Embryonic facial prominence (tissue), 1 donor: Measurements from ENCODE around the gene PLA2R1.
"Not testable (repeated sequence)": the region's sequence is repeated elsewhere in the genome, so short reads cannot be mapped to it uniquely, and the experiment has no call there.

Experiments
- DNase-seq: peaks from one replicate; pipeline ENCODE4 v3.0.0-alpha.2; 2016; ENCODE audit errors: extremely low spot score

Gene PLA2R1

GRCh38 chr2:159982842-159983785 lies 79.3 kb downstream of the PLA2R1 start:
- no peak for DNase-seq

GRCh38 chr2:159982270-159982669 lies 80.1 kb downstream of the PLA2R1 start:
- no peak for DNase-seq

DNA sequence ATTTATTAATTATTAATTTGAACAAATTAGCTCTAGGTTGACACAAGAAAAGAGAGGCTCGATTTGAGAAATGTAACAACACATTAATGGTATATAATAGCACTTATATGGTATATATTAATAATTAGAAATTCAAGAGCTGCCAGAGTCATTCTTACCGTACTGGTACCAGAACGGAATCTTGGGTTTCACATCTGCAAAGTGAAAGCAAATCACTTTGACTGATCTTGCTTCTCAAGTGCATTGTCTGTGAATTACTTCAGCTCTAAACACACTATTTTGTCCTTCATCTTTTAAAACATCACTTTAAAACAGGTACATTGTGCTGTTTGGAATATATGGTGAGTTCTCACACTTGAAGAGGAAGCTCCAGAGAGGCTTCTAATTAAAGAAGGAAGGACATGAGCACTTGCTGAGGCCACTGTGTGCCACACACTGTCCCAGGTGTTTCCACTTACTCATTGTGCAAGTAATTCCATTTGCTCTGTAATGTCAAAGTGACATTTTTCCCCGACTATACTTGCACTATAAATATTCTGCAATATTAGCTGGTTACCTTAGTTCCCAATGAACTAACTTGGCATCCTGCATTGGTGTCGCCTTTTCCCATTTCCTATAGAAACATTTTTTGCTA lies 85.8 kb downstream of the PLA2R1 start:
- no peak for DNase-seq

- no peak for DNase-seq
Measured at GRCh38 chr2:159973325-159973724, 89.1 kb downstream of the PLA2R1 start.

- no peak for DNase-seq
Measured at GRCh38 chr2:159971365-159972152, 90.9 kb downstream of the PLA2R1 start.

DNA sequence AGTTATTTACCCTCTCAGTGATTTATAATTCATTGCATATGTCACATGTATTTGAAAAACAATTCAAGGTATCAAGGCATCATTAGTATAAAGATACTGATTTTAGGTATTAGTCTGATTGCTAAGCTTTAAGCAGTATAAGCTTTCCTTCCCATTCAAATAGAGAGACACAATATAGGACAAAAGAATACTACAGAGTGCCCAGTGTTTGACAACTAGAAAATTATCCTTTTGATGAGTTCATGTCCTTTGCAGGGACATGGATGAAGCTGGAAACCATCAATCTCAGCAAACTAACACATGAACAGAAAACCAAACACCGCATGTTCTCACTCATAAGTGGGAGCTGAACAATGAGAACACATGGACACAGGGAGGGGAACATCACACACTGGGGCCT lies 91.9 kb downstream of the PLA2R1 start:
- not testable (repeated sequence) for DNase-seq

DNA sequence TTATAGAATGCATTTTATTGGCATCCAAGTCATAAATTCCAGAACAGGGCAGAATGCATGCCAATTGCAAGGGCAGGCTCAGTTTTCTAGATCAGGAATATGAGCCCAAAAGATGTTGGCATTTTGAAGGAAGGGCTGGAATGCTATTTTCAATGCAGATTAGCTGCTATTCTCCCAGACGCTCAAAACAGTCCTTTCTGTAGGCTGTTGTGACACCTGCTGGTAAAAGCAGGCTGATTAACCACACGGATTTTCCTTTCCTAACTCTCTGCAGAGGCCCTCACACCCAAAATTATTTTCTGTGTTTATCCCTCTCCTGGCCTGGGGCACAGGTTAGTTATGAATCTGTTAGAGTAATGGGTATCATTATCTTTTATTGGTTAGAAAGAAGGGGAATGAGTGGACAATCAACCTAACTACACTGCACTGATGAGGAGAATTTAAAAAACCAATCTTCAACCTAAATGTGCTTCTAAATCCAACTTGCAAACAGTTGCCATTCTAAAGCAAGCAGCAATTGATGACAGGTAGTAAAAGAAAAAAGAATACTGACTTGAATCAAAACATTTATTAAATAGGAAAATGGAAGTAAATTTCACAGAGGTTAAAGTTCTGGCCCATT lies 94.0 kb downstream of the PLA2R1 start:
- DNase-seq = peak; percentile 51

GRCh38 chr2:159963700-159964099 lies 98.7 kb downstream of the PLA2R1 start:
- no peak for DNase-seq

GRCh38 chr2:159962513-159962912 lies 99.9 kb downstream of the PLA2R1 start:
- not testable (repeated sequence) for DNase-seq

DNA sequence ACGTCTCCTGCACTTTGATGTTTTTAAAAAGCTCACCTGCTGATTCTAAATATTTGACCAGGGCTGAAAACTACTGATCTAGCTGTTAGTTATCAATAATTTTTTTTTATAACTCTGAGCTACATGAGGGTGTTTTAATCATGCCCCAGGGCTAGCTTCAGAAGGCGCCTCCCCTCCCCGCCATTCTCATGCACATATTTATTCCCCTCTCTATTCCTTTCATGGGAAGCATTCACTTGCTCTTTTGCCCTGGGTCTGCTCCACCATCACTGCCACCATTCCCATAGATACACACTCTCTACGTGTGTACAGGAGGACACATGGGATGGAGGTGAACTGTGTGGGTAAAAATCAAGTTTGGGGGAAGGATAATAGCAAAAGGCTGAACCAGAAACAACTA lies 101.0 kb downstream of the PLA2R1 start:
- DNase-seq = no peak

GRCh38 chr2:159961037-159961436 lies 101.4 kb downstream of the PLA2R1 start:
- DNase-seq = no peak

GRCh38 chr2:159960414-159960813 lies 102.0 kb downstream of the PLA2R1 start:
- no peak for DNase-seq

- DNase-seq = no peak
Measured at GRCh38 chr2:159959136-159959535, 103.3 kb downstream of the PLA2R1 start.

DNA sequence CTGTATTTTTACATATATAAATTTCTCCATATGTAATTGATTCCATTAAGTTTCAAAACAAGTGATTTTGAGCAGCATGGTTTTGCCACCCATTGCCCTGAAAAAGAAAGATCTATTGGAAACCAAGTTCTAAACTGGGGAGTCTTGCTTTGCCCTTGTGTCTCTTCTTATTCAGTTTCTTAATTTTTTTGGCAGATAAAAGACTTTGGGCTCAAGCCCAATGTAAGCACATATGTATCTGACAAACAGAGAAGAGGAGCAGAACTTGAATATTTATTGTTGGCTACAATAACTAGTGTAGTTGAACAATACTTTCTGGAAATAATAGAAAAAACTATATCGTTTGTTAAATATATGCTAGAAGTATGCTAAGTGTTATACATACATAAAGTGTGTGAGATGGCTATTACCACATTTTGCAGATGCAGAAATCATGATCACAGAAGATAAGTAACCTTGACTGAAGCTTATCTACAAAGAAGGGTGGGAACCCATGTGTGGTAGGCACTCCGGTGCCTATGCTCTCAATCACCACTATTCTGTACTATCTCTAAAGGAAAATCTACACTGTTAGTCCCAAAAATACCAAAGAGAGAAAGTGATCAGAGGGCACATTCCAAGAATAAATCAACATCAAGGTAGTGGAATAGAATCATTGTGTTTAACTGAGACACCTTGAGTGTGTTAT lies 109.1 kb downstream of the PLA2R1 start:
- DNase-seq = no peak

GRCh38 chr2:159946326-159946999 lies 116.0 kb downstream of the PLA2R1 start:
- peak; percentile 62 for DNase-seq

- DNase-seq = no peak
Measured at GRCh38 chr2:159944874-159945273, 117.5 kb downstream of the PLA2R1 start.

GRCh38 chr2:159942146-159942545 lies 120.3 kb downstream of the PLA2R1 start:
- DNase-seq = no peak

DNA sequence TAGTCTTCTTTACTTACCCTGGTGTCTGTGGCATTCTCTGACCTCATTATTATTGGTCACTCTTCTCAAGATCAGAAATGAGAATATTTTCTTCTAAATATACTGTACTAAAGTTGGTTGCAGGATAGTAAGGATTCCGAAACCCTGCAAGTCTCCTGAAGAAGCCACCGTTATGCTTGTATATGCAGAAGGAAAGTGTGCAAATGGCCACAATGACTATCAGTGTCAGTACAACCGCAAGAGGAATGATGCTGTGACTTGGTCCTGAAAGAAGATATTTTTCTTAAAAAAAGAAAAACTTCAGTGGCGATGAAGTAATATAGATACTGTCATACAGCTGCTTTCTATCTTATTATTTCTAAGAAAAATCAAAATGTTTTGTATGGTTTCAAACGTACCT lies 120.7 kb downstream of the PLA2R1 start:
- no peak for DNase-seq

DNA sequence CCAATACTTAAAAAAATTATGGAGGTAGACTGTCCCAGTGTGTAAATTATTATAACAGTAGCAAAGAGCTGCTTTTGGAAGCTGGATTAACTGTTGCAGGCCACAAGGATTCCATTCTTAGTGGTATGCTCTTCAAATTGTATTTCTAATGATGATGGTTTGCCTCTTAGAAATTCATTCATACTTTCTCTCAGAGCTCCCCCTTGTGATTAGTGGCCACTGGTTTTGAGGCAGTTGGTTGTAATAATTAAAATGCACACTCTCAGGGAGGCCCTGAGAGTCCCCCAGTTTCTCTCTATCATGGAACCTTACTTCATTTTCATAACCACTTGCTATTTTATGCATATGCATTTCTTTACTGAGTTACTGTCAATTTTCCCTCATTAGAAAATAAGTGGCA lies 122.5 kb downstream of the PLA2R1 start:
- DNase-seq = no peak

DNA sequence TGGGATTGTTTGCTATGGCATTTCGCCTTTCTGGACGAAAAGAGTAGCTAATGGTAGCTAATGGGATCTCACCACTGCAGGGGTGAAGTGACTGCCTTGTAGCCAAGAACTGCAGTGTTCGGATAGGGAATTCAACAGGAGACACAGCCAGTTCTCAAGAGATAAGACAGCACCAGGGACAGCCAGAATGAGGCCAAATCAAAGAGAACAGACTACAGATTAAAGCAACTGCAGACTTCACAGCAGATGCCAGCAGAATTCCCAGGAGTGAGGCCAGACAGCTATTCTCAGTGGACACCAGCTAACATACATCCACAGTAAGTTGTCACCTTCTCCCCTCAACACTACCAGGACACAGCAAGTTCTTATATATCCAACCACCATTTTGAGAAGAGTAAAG lies 124.0 kb downstream of the PLA2R1 start:
- DNase-seq = no peak

DNA sequence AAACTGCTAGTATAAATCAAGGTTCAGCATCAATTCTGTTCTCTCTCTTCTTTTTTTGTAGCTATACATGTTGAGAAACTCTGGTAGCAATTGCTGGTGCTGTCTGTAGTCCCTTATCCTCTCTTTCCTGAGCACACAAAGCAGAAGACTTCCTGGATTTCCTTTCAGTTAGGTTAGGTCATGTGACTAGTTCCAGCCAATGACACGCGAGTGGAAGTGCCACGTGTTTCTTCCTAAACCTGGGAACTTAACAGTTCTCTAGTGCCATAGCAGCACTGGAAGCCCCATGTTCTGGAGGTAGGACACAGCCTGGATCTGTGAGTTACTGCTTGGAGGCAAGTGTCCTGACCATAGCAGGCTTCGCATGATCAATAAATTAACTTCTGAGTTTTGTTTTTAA lies 125.9 kb downstream of the PLA2R1 start:
- no peak for DNase-seq
